HepG2 (cell line): ENCODE results near the gene NUDT19. TPM values are rescaled to one million over a fixed set of nuclear protein-coding genes. Genes with fewer than 3 reads are reported as not detected.

ENCODE experiments used
- BHLHE40 ChIP-seq: IDR thresholded peaks from 2 replicates; pipeline ENCODE4 v1.6.1; 2011; ENCODE audit warnings: low read length, improper control_type of control experiment
- E2F2 ChIP-seq: sonication (generic); formaldehyde crosslinking; IDR thresholded peaks from 2 replicates; pipeline ENCODE4 v1.4.0; 2020; ENCODE audit warnings: missing genetic modification reagents, borderline replicate concordance
- HNF1A ChIP-seq, 2 experiments: sonication (generic) in 1 of 2; formaldehyde crosslinking in 1 of 2; IDR thresholded peaks; 2 replicates each; pipeline versions ENCODE4 v1.4.0 to v1.6.1; 2016 to 2020; ENCODE audit warnings: borderline replicate concordance in 1 of 2, low read depth in 1 of 2, mild to moderate bottlenecking in 1 of 2, missing genetic modification reagents in 1 of 2
- HOMEZ ChIP-seq: IDR thresholded peaks from 2 replicates; pipeline ENCODE4 v1.6.1; 2016; ENCODE audit warnings: low read depth
- NR2F1 ChIP-seq, 2 experiments: fragments of 450-650 bp in 1 of 2; formaldehyde crosslinking in 1 of 2; IDR thresholded peaks; 2 replicates each; pipeline versions ENCODE4 v1.5.0 to v1.6.1; 2016 to 2020; ENCODE audit warnings: mild to moderate bottlenecking in 1 of 2, missing compliant biosample characterization in 1 of 2, missing genetic modification reagents in 1 of 2, moderate library complexity in 1 of 2
- RBFOX2 ChIP-seq: fragments of 200-400 bp; formaldehyde crosslinking; IDR thresholded peaks from 2 replicates; pipeline ENCODE4 v1.6.1; 2017; ENCODE audit warnings: low read depth, mild to moderate bottlenecking, low read length
- TRAFD1 ChIP-seq: sonication (generic); formaldehyde crosslinking; IDR thresholded peaks from 2 replicates; pipeline ENCODE4 v1.5.1; 2020; ENCODE audit warnings: missing genetic modification reagents, mild to moderate bottlenecking, borderline replicate concordance
- ZFP36 ChIP-seq: fragments of 150-350 bp; IDR thresholded peaks from 2 replicates; pipeline ENCODE4 v1.6.1; 2018; ENCODE audit warnings: borderline replicate concordance, low read length, low read depth; ENCODE audit not compliant: partially characterized antibody
- ZNF615 ChIP-seq: sonication (generic); formaldehyde crosslinking; IDR thresholded peaks from 2 replicates; pipeline ENCODE4 v1.5.0; 2020; ENCODE audit warnings: mild to moderate bottlenecking, missing genetic modification reagents, borderline replicate concordance
- polyA plus RNA-seq, 8 experiments: library from polyadenylated mRNA; depleted of rRNA in 3 of 8; stranded (reverse) in 7 of 8; unstranded in 1 of 8; fragments of >200 nt; fragmentation: Illumina TruSeq in 4 of 8; extraction: Trizol in 4 of 8; gene quantifications; 2 replicates each; pipeline versions ENCODE4 v1.2.1 to v1.2.3, GENCODE V29; 2011 to 2016; ENCODE audit warnings: low read depth in 4 of 8, missing spikeins in 1 of 8, mixed read lengths in 1 of 8; ENCODE audit not compliant: insufficient read depth in 1 of 8
- total RNA-seq, 5 experiments: library from RNA; depleted of rRNA; stranded (reverse); fragments of >200 nt; fragmentation: Illumina TruSeq; extraction: Trizol; gene quantifications; 2 replicates each; pipeline ENCODE4 v1.2.3, GENCODE V29; 2016; ENCODE audit warnings: low read depth in 1 of 5
- TF ChIP-seq, protein P1 (sequence below): sonication (generic); formaldehyde crosslinking; IDR thresholded peaks from 2 replicates; pipeline ENCODE4 v1.4.0; 2020; ENCODE audit warnings: mild to moderate bottlenecking, missing genetic modification reagents, borderline replicate concordance

The NUDT19 gene
- total and polyA plus RNA-seq, 2 of the 13 experiments (the other 11 are each of a cell fraction or from before 2014, with no cell fraction given): 3.1 to 3.6 TPM

DNA sequence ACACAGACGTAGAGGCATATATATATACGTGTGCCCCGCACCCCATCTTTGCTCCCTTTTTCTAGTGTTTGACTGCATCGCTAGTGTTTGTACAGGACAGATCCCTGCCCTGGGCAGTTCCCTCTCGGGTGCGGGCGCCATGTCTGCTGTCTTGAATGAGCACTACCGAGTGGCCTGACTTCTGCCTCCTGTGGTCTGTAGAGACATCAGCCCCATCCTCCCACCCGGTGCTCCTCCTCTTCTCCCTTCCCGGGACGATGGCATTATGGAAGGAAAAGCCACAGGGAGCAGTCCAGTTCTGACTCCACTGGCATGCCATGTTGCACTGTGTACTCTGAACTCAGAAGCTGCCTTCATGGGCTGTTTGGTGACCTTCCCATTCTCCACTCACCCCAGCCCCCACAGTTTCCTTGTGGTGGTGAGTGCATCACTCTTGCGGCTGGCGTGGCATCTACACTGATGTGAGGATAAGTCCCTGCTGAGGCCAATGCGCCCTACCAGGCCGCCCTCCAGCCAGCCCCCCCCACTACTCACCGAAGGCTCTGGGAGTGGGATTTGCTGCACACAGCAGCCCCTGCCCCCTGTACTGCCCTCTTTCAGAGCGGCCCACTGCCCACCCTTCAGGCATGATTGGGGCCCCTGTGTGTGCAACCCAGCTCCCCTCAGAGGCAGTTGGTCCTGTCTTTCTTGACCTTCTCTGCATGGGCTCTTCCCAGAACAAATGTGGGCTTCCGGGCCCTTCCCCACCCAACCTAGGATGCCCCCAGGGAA, 53.1 kb downstream of the NUDT19 start (continued):
- TF ChIP-seq, protein P1, sequence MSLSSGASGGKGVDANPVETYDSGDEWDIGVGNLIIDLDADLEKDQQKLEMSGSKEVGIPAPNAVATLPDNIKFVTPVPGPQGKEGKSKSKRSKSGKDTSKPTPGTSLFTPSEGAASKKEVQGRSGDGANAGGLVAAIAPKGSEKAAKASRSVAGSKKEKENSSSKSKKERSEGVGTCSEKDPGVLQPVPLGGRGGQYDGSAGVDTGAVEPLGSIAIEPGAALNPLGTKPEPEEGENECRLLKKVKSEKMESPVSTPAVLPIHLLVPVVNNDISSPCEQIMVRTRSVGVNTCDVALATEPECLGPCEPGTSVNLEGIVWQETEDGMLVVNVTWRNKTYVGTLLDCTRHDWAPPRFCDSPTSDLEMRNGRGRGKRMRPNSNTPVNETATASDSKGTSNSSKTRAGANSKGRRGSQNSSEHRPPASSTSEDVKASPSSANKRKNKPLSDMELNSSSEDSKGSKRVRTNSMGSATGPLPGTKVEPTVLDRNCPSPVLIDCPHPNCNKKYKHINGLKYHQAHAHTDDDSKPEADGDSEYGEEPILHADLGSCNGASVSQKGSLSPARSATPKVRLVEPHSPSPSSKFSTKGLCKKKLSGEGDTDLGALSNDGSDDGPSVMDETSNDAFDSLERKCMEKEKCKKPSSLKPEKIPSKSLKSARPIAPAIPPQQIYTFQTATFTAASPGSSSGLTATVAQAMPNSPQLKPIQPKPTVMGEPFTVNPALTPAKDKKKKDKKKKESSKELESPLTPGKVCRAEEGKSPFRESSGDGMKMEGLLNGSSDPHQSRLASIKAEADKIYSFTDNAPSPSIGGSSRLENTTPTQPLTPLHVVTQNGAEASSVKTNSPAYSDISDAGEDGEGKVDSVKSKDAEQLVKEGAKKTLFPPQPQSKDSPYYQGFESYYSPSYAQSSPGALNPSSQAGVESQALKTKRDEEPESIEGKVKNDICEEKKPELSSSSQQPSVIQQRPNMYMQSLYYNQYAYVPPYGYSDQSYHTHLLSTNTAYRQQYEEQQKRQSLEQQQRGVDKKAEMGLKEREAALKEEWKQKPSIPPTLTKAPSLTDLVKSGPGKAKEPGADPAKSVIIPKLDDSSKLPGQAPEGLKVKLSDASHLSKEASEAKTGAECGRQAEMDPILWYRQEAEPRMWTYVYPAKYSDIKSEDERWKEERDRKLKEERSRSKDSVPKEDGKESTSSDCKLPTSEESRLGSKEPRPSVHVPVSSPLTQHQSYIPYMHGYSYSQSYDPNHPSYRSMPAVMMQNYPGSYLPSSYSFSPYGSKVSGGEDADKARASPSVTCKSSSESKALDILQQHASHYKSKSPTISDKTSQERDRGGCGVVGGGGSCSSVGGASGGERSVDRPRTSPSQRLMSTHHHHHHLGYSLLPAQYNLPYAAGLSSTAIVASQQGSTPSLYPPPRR: no peak
- TF ChIP-seq BHLHE40 (no peak), E2F2 (no peak), TRAFD1 (CRISPR knock-in tag) (no peak), ZFP36 (no peak), ZNF615 (CRISPR knock-in tag) (no peak), RBFOX2 (no peak), NR2F1 (CRISPR knock-in tag; IDR thresholded peaks at IDR 0.05) (no peak), HNF1A (IDR thresholded peaks at IDR 0.05; ENCODE audit: low read depth) (no peak), HNF1A (CRISPR knock-in tag; IDR thresholded peaks at IDR 0.05; ENCODE audit: borderline replicate concordance) (no peak), HOMEZ (CRISPR knock-in tag) (no peak)
